GM18508 (cell line): Measurements from ENCODE around the gene DNAL1.
"Not testable (repeated sequence)": the region's sequence is repeated elsewhere in the genome, so short reads cannot be mapped to it uniquely, and the experiment has no call there.

Source experiments
- ATAC-seq: cut with Tn5 transposase; IDR thresholded peaks from one replicate; pipeline ENCODE4 v1.9.1; 2021; ENCODE audit warnings: moderate number of reproducible peaks; ENCODE audit not compliant: insufficient read depth, unreplicated experiment

Gene DNAL1

DNA sequence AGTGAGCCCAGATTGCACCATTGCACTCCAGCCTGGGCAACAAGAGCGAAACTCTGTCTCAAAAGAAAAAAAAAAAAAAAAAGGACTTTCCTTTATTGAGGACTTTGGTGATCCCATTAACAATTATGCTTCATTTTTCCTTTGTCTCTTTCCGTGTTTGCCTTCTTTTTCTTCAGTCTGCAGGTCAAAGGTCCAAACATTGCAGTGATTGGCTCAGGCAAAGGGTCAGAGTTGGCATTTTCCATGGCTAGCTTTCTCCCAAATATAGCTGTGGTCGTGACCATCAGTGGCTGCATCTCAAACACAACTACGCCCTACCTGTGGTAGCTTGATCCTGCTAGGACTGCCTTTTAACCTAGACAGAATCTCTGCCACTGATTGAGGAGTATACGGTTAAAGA, 7.0 kb upstream of the DNAL1 start:
- ATAC-seq: no peak

DNA sequence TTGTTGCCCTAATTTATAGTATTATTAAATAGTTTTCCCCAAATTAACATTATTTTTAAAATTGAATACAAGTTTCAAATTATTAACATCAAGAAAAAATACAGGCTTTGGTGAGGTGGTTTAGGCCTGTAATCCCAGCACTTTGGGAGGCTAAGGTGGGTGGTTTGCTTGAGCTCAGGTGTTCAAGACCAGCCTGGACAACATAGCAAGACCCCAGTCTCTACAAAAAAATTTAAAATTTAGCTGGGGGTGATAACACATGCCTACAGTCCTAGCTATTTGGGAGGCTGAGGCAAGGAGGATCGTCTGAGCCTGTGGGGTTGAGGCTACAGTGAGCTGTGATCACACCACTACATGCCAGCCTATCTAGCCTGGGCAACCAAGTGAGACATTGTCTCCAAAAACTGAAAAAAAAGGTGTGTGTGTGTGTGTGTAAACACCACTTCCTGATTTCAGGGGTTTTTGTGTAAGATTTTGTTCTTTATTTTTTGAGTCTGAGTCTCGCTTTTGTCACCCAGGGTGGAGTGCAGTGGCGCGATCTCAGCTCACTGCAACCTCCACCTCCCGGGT, 3.9 kb upstream of the DNAL1 start:
- no peak for ATAC-seq

DNA sequence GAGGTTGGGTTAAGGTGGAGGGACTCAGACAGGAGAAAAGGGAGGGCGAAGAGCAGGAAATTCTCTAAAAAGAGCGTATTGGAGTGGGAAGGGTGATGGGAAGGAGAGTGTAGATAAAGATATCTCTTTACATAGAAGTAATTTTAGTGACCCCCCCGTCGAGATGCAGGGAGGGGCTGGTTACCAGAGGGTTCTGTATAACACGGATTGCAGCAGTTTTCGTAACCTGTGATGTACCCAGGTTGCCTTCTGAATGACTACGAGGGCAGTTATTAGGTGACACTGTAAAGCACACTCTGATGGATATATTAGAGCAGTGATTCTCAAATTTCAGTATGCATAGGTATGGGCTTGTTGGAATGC, 443 bp downstream of the DNAL1 start:
- no peak for ATAC-seq

DNA sequence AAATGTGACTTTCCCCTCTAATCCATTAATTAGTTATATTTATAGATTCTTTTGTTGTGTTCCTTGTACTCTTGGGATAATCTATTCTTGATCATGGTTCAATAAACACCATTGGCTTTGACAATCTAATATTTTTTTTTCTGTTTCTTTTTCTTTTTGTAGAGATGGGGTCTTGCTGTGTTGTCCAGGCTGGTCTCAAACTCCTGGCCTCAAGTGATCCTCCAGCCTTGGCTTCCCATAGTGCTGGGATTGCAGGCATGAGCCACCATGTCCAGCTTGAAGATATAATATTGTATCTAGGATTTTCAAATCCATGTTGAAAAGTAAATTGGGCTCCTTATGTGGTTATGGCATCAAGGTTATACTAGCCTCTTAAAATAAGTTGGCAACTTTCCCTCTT, 6.2 kb downstream of the DNAL1 start:
- no peak for ATAC-seq

DNA sequence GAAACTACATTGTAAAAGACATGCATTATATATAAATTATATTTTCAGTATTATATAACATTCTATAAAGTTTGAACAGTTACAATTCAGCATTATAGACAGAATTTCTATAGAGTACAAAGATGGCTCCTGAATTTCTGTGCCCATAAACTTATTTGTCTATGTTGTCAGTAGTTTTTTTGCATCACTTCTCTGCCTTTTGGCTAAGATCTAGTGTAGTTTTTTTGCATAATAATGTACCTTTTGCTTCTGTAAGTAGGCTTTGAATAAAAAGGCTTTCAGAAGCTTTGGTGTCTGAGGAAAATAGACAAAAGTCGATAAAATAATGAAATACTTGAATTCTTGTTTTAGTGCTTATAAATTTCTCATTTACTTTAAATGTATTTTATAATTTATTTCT, 11.1 kb downstream of the DNAL1 start:
- ATAC-seq: no peak

DNA sequence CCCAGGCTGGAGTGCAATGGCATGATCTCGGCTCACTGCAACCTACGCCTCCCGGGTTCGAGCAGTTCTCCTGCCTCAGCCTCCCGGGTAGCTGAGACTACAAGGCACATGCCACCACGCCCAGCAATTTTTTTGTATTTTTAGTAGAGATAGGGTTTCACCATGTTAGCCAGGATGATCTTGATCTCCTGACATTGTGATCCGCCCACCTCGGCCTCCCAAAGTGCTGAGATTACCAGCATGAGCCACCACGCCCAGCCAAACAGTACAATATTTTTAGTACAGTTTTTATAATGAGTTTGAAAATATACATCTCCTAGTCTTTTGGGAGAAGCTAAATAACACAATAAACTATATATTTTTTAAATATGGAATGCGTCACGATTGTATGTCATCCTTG, 14.4 kb downstream of the DNAL1 start:
- not testable (repeated sequence) for ATAC-seq

DNA sequence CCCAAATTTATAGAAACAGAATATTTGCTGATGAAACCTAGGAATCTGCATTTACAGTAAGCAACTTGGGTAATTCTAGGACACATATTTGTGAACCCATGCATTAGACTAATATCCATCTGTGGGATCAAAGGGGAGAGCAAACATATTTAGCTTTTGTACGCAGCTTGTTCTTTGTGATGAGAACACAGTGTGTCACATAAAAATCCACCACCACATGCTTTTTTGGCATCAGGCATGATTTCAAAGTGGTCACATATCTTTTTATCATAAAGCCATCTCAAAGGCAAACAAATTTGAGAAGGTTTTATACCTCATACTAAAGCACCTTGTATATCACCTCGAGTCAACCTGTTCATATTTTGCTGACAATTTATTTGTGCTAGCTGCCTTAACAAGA, 15.7 kb downstream of the DNAL1 start:
- no peak for ATAC-seq

DNA sequence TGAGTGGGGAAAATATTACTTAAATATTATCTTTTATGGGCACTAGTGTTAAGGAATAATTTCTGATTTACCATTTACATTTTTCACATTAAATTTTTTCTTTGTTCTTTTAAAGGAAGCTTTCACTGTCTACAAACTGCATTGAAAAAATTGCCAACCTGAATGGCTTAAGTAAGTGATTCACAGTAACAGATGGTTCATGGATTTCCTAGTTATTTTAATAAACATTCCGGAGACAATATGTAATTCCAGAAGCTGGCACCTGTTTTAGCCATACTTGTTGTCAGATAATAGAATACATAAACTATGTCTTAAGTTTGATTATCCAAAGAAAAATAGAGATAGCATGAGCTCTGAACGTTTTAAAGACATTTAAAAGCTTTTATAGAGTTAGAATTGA, 17.1 kb downstream of the DNAL1 start:
- ATAC-seq: no peak

DNA sequence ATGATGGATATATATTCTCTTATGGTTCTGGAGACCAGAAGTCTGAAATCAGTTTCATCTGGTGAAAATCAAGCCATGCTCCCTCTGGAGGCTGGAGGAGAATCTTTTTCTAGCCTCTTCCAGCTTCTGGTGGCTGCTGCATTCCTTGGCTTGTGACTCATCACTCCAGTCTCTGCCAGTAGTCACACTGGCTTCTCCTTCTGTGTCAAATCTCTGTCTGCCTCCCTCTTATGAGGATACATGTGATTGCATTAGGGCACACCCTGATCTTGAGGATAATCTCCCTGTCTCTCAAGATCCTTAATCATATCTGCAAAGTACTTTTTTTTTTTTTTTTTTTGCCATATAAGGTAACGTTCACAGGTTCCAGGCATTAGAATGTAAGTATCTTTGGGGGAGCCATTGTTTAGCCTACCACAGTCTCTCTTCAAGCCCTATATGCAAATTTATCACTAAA, 17.7 kb downstream of the DNAL1 start:
- no peak for ATAC-seq

DNA sequence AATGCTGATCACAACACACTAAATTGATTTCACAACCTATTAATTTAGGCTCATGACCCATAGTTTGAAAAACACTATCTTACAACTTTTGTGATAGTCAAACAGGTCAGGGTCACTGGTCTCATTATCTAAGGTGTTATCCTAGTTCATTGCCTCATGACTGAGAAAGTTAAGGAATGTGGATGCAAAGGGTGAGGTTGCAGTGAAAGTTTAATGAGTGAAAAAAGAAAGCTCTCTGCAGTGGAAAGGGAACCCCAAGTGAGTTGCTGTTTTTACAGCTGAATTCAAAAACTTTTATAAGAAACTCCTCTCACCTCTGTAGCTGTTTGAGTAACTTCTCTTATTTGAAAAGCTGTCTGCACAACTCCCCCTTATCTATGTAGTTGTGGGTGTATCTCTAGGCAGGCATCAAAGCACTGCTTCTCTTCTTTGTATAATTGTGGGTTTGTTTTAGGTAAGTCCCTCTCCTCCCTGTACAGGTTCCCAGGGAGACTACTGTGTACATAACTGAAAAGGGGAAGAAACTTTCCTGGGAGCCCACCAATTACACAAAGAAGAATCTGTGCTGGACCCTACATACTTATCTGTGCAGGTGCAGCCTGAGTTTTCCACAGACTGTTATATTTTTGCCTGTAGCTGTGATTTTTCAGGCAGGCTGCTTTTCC, 18.9 kb downstream of the DNAL1 start:
- no peak for ATAC-seq

DNA sequence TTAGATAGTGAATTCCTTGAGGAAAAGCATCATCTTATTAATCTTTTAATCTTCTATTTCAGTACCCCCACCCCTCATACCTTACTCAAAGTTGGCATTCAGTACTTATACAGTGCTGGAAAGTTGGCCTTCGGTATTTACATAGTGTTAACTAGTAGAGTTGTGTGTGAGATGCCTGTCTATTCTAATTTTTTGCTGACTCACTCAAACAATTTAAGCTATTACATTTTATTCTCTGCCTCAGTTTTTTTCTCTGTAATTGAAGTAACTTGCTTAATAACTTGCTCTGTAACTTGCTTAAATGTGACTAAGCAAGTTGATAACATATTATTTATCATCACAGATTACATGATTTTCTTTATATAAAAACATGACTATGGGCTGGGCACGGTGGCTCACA, 20.3 kb downstream of the DNAL1 start:
- no peak for ATAC-seq

DNA sequence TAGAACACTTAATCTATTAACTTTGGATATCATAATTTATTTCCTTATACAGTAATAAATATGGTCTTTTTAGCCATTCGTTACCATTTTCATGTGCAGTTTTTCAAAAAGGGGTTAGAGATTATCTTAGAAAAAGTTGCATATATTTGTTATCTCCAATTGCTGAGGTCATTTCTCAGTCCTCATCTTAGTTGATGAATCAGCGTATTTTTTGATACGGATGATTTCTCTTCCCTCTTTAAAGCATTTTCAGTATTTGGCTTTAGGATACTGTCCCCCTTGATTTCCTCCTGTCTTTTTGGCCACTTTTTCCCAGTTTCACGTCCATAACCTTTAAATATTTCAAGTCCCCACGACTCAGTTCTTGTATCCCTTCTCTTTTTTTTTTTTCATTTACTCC, 21.8 kb downstream of the DNAL1 start:
- no peak for ATAC-seq

DNA sequence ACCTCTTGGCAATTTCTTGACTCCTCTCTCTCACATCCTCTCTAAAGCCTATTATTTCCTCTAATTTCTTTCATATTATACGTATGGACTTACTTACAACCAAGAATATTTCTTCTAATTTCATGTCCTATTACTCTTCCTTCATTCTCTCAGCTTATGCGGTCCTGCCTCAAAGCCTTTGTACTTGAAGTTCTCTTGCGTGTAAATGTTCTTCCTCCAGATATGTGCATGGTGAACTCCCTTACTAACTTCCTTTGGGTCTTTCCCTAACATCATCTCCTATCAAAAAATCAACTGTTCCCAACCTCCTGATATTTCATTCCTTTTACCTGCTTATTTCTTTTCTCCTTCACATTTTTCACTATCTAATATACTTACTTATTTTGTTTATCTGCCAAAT, 23.1 kb downstream of the DNAL1 start:
- no peak for ATAC-seq

DNA sequence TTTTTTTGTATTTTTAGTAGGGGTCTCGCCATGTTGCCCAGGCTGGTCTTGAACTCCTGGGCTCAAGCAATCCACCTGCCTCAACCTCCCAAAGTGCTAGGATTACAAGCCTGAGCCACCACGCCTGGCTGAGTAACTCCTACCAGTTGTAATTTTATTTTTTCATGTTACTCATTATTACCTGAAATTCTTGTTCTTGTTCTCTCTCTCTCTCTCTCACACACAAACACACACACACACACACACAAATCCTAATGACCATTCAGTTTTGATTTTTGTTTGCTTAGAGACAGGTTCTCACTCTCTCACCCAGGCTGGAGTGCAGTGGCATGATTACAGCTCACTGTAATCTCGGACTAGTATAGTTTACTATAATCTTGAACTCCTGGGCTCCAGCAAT, 30.2 kb downstream of the DNAL1 start:
- ATAC-seq: no peak

DNA sequence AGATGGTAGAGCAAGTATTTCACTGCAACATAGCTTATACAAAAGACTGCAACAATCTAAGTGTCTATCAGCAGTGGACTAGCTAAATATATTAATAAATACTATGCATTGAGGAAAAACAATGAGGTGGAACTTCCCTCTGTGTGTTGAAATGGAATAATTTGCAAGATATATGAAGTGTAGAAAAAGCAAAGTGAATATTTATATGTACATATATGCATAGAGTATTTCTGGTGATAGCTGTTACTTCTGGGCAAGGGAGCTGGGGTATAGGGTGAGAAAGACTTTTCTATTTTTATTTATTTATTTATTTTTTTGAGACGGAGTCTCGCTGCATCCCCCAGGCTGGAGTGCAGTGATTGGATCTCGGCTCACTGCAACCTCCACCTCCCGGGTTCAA, 33.9 kb downstream of the DNAL1 start:
- no peak for ATAC-seq

DNA sequence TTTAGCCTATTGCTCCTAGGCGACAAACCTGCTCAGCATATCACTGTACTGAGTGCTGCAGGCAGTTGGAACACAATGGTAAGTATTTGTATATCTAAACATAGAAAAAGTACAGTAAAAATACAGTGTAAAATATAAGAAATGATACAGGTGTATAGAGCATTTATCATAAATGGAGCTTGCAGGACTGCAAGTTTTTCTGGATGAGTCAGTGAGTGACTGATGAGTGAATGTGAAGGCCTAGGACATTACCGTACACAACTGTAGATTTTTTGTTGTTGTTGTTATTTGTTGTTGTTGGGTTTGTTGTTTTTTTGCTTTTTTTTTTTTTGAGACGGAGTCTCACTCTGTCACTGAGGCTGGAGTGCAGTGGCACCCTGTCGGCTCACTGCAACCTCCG, 36.0 kb downstream of the DNAL1 start:
- no peak for ATAC-seq

DNA sequence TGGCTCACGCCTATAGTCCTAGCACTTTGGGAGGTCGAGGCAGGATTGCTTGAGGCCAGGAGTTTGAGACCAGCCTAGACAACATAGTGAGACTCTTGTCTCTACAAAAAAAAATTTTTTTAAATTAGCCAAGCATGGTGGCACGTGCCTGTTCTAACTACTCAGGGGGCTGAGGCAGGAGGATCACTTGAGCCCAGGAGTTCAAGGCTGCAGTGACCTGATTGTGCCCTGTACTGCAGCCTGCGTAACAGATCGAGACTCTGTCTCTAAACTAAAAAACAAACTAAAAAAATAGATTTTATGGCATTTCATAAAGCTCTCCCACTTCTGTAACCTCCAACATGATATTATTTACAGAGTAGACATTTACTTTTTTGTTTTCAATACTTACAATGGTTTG, 39.8 kb downstream of the DNAL1 start:
- no peak for ATAC-seq

DNA sequence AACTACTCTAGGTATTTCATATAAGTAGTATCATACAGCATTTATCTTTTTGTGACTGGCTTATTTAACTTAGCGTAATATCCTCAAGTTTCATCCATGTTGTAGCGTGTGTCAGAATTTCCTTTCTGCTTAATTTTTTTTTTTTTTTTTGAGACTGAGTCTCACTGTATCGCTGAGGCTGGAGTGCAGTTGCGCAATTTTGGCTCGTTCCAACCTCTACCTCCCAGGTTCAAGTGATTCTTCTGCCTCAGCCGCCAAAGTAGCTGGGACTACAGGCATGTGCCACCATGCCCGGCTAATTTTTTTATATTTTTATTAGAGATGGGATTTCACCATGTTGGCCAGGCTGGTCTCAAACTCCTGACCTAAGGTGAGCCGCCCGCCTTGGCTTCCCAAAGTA, 40.5 kb downstream of the DNAL1 start:
- no peak for ATAC-seq

DNA sequence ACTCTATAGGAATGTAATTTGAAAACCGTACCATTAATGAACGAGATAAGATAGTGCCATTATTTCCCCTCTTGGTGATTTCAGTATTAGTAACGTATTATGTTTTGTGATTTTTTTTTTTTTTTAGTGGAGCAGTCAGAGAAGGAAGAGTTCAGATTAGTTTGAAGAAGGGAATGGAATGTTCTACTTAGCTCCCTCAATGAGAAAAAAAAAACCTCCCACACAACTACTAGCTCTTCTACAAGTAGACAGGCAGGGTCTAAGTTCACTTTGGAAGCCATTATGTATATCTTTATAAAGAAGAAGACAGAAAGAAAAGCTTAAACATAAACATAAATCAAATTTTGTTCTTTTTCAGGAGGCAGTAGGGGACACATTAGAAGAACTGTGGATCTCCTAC, 42.1 kb downstream of the DNAL1 start:
- no peak for ATAC-seq

DNA sequence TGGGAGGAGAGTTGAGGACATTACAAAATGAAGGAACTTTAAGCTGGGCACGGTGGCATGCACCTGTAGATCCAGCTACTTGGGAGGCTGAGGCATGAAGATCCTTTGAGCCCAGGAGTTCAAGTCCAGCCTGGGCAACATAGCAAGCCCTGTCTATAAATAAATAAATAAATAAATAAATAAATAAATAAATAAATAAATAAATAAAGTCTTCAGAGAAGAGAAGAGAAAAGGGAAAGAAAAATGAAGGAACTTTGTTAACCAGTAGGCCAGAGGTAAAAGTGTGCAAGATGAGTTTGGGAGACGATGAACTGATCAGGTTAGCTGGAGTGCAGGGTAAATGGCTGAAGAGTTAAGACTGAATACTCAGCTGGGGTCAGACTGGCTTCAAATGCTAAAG, 49.3 kb downstream of the DNAL1 start:
- ATAC-seq: no peak

DNA sequence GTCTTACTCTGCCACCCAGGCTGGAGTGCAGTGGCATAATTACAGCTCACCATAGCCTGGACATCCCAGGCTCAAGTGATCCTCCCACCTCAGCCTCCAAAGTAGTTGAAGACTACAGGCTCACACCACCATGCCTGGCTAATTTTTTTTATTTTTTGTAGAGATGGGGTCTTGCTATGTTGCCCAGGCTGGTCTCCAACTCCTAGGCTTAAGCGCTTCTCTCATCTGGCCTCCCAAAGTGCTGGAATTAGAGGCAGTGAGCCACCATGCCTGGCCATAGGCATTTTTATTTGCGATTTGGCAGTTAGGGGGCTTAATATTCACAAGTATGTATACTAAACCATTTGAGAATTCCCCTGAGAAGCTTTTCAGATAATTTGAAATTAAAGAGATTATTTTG, 50.3 kb downstream of the DNAL1 start:
- ATAC-seq: no peak

DNA sequence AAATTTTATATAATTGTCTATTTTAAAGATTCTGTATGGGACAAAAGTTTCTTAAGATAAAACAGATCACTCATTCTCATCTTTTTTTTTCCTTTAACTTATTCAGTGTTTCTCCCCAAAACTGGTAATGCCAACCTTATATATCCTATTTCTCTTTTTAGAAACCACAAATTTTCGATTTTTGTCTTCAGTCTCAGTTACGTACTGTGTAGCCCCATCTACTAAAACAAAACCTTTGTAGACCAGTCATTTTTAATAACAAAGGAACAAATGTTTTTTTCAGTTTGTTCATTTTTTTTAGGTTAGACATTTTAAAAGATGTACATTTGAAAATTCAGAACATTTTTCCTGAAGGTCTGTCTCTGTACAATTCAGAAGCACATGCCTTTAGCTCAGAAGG, 51.2 kb downstream of the DNAL1 start:
- ATAC-seq: no peak
